T-cell (primary cell): ENCODE measurements around the gene CETN3. TPM values are rescaled to one million over a fixed set of nuclear protein-coding genes. Genes with fewer than 3 reads are reported as not detected.
"Not testable (repeated sequence)": the region's sequence is repeated elsewhere in the genome, so short reads cannot be mapped to it uniquely, and the experiment has no call there.

Source experiments
- ATAC-seq, 4 experiments: fragments of 200-7000 bp in 3 of 4; fragments of 150-1000 bp in 1 of 4; cut with Tn5 transposase; replicated peaks in 1 of 4; 1 replicate in 3 of 4; 2 replicates in 1 of 4; pipeline ENCODE4 v1.10.0; 2021; ENCODE audit warnings: moderate library complexity in 3 of 4, mild to moderate bottlenecking in 2 of 4, moderate number of reproducible peaks in 1 of 4
- CTCF ChIA-PET, 2 donors: fragments of 300-600 bp; sonication (Branson Sonifier 250); formaldehyde crosslinking; loops; one replicate each; lab custom pipeline; 2022; ENCODE audit warnings: antibody characterized with exemption in 2 of 2; lab: Charles Lee
- POLR2A ChIA-PET, 2 donors: fragments of 300-600 bp; sonication (Branson Sonifier 250); formaldehyde crosslinking; loops; one replicate each; lab custom pipeline; 2022; ENCODE audit warnings: antibody characterized with exemption in 2 of 2; lab: Charles Lee
- DNase-seq, 35 experiments: peaks; one replicate each; pipeline versions ENCODE4 v3.0.0 to v3.0.0-alpha.2; 2013 to 2023
- H3K27ac ChIP-seq: one replicate; pipeline ENCODE4 v1.5.1; 2013; ENCODE audit warnings: low read length
- H3K27me3 ChIP-seq, 2 experiments: replicated peaks in 1 of 2; 1 replicate in 1 of 2; 2 replicates in 1 of 2; pipeline versions ENCODE4 v1.6.1 to v1.7.0; 2013; ENCODE audit warnings: low read length in 1 of 2, mixed read lengths in 1 of 2; ENCODE audit not compliant: control insufficient read depth in 2 of 2, insufficient read depth in 2 of 2; ENCODE audit errors: extremely low read depth in 1 of 2
- H3K36me3 ChIP-seq, 2 donors: 1 replicate in 1 of 2; 2 replicates in 1 of 2; pipeline versions ENCODE4 v1.6.1 to v1.7.0; 2013; ENCODE audit warnings: low read length in 1 of 2; ENCODE audit not compliant: control insufficient read depth in 2 of 2, insufficient read depth in 1 of 2; ENCODE audit errors: extremely low read depth in 1 of 2
- H3K4me1 ChIP-seq, 2 experiments: 1 replicate in 1 of 2; 2 replicates in 1 of 2; pipeline versions ENCODE4 v1.6.1 to v1.7.0; 2013; ENCODE audit warnings: low read length in 2 of 2, mixed read lengths in 1 of 2; ENCODE audit not compliant: insufficient read depth in 2 of 2, control insufficient read depth in 1 of 2; ENCODE audit errors: extremely low read depth in 1 of 2
- H3K4me3 ChIP-seq, 2 donors: 1 replicate in 1 of 2; 2 replicates in 1 of 2; pipeline versions ENCODE4 v1.5.1 to v1.7.0; 2013; ENCODE audit warnings: mild to moderate bottlenecking in 2 of 2, low read length in 1 of 2, moderate library complexity in 1 of 2; ENCODE audit not compliant: control insufficient read depth in 1 of 2; ENCODE audit errors: extremely low read depth in 1 of 2
- H3K9me3 ChIP-seq: 2 replicates; pipeline ENCODE4 v1.7.0; 2013
- H3K27ac Mint-ChIP-seq, 2 donors: one replicate each; pipeline ENCODE4 v1.8.0; 2020 to 2021; ENCODE audit warnings: mild to moderate bottlenecking in 2 of 2, mixed read lengths in 2 of 2
- H3K27me3 Mint-ChIP-seq, 2 donors: one replicate each; pipeline ENCODE4 v1.8.0; 2021 to 2022; ENCODE audit warnings: mixed read lengths in 2 of 2
- H3K36me3 Mint-ChIP-seq: one replicate; pipeline ENCODE4 v1.8.0; 2021; ENCODE audit warnings: mixed read lengths
- H3K4me1 Mint-ChIP-seq, 3 donors: one replicate each; pipeline ENCODE4 v1.8.0; 2020 to 2022; ENCODE audit warnings: mixed read lengths in 3 of 3, mild to moderate bottlenecking in 1 of 3
- H3K4me3 Mint-ChIP-seq, 3 donors: one replicate each; pipeline ENCODE4 v1.8.0; 2020 to 2022; ENCODE audit warnings: mild to moderate bottlenecking in 3 of 3, mixed read lengths in 3 of 3, moderate library complexity in 3 of 3
- H3K9me3 Mint-ChIP-seq, 3 donors: one replicate each; pipeline ENCODE4 v1.8.0; 2020 to 2022; ENCODE audit warnings: mixed read lengths in 3 of 3
- WGBS: methylation state at CpG from one replicate; pipeline ENCODE4 v1.1.5; 2013; ENCODE audit warnings: missing lambda C conversion rate; ENCODE audit not compliant: insufficient coverage; 5-methylcytosine and 5-hydroxymethylcytosine counted together
- total RNA-seq, 35 experiments: library from RNA in 6 of 35; stranded (reverse) in 6 of 35; fragments of 120-200 nt in 1 of 35; gene quantifications; one replicate each; pipeline versions ENCODE4 v1.2.1 to v1.2.4 and lab custom pipeline; 2013 to 2026

CETN3 gene
- total RNA-seq, 5 donors from 2014 or later (not counting 1 experiment from before 2014, with no cell fraction given), result 6.9 to 17.6 (median 15.8) TPM

GRCh38 chr5:90353254-90353653 lies 56.3 kb downstream of the CETN3 start:
- Histone ChIP-seq H3K27me3 (no peaks in the 10 kb centered on the region), H3K4me3 (no peak overlapping the region), H3K36me3 (no peaks in the 10 kb centered on the region), H3K27ac (no peak overlapping the region), H3K4me1 (no peaks in the 10 kb centered on the region), H3K9me3 (no peaks in the 10 kb centered on the region)
- H3K9me3 Mint-ChIP-seq, result peaks cover 0 to 4% (median 0%) of the 10 kb centered on the region in 3 donors
- CTCF ChIA-PET, result no interaction called here
- H3K36me3 Mint-ChIP-seq, result no peaks in the 10 kb centered on the region
- H3K27ac Mint-ChIP-seq, result no peak overlapping the region
- no peak for ATAC-seq
- H3K4me1 Mint-ChIP-seq, result no peaks in the 10 kb centered on the region
- 90% methylated on average over 2 of the region's 3 CpGs for WGBS
- no peak for DNase-seq
- POLR2A ChIA-PET, result no interaction called here
- H3K27me3 Mint-ChIP-seq, result peaks cover 0 to 12% of the 10 kb centered on the region in 2 donors
- H3K4me3 Mint-ChIP-seq, result no peak overlapping the region

- H3K27ac ChIP-seq, result no peak overlapping the region
- Mint-ChIP-seq H3K27me3 (peaks cover 0 to 9% of the 10 kb centered on the region in 2 donors), H3K4me3 (no peak overlapping the region), H3K9me3 (peaks cover 0 to 4% (median 0%) of the 10 kb centered on the region in 3 donors), H3K27ac (no peak overlapping the region), H3K4me1 (no peaks in the 10 kb centered on the region), H3K36me3 (no peaks in the 10 kb centered on the region)
- 100% methylated on average over 2 of the region's 3 CpGs for WGBS
- H3K4me3 ChIP-seq, result no peak overlapping the region
- H3K9me3 ChIP-seq, result no peaks in the 10 kb centered on the region
- ChIA-PET CTCF (no interaction called here), POLR2A (no interaction called here)
- ATAC-seq (no peak), DNase-seq (no peak)
- H3K27me3 ChIP-seq, result no peaks in the 10 kb centered on the region
- no peaks in the 10 kb centered on the region for H3K4me1 ChIP-seq
- no peaks in the 10 kb centered on the region for H3K36me3 ChIP-seq
These were observed 58.5 kb downstream of the CETN3 start for GRCh38 chr5:90351101-90351500.

- no peaks in the 10 kb centered on the region for H3K27me3 ChIP-seq
- no peaks in the 10 kb centered on the region for H3K4me1 ChIP-seq
- no peak overlapping the region for H3K4me3 Mint-ChIP-seq
- no peaks in the 10 kb centered on the region for H3K36me3 ChIP-seq
- no peak for DNase-seq
- ATAC-seq, result no peak
- POLR2A ChIA-PET, result no interaction called here
- H3K4me1 Mint-ChIP-seq, result no peaks in the 10 kb centered on the region
- H3K27ac ChIP-seq, result no peak overlapping the region
- H3K36me3 Mint-ChIP-seq, result no peaks in the 10 kb centered on the region
- no peak overlapping the region for H3K27ac Mint-ChIP-seq
- H3K9me3 Mint-ChIP-seq, result no peaks in the 10 kb centered on the region
- CTCF ChIA-PET, result no interaction called here
- no peaks in the 10 kb centered on the region for H3K9me3 ChIP-seq
- peaks cover 0 to 20% of the 10 kb centered on the region in 2 donors for H3K27me3 Mint-ChIP-seq
- no peak overlapping the region for H3K4me3 ChIP-seq
These were observed 62.1 kb downstream of the CETN3 start for GRCh38 chr5:90347462-90347861.

DNA sequence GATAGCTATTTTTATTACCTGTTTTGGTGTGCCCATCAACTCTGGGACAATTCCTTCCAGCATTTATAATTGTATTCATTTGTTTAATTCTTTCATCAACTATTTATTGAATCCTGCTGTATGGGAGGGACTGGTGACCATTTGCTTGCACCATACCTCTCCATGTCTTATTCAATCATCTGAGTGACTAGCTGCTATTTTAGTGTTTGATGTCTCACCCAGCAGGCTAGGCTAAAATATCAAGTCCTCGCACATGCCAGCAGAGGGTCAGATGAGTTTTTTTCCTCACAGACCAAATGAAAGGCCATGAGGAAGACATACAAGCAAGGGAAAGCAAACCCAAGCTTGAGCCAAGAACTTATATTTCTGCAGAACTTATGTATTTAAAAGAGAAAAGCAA lies 63.9 kb downstream of the CETN3 start:
- no peaks in the 10 kb centered on the region for H3K9me3 ChIP-seq
- no peaks in the 10 kb centered on the region for H3K36me3 Mint-ChIP-seq
- H3K27me3 ChIP-seq, result no peaks in the 10 kb centered on the region
- H3K4me3 ChIP-seq, result no peak overlapping the region
- H3K4me1 ChIP-seq, result no peaks in the 10 kb centered on the region
- ATAC-seq (no peak), DNase-seq (no peak)
- ChIA-PET CTCF (interaction anchor here in 1 of 2 donors (0.6 kb wide), 1 partner anchor 20 kb away, joined by 5 read pairs; no protein-coding TSS in a partner anchor), POLR2A (no interaction called here)
- H3K27me3 Mint-ChIP-seq, result peaks cover 0 to 11% of the 10 kb centered on the region in 2 donors
- no CpG with 5 or more reads among the region's 1 CpG for WGBS
- no peaks in the 10 kb centered on the region for H3K36me3 ChIP-seq
- no peaks in the 10 kb centered on the region for H3K4me1 Mint-ChIP-seq
- H3K9me3 Mint-ChIP-seq, result no peaks in the 10 kb centered on the region
- H3K27ac ChIP-seq, result no peak overlapping the region
- no peak overlapping the region for H3K4me3 Mint-ChIP-seq
- H3K27ac Mint-ChIP-seq, result no peak overlapping the region

DNA sequence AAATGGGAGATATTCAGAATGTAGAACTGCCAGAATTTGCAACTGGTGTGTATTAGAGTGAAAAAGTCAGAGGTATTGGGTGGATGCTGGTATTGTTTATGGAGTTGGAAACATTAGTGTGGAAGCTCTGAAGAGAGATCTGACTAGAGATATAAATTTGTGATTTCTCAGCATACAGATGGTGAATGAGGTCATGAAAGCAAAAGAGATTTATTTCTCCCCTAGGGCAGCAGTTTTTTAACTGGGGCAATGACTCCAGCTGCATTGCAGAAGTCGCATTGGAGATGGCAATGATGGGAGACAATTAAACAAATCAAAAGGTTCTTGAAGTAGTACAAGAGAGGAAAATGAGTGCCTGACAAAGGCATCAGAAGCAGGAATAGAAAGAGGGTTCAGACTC lies 64.9 kb downstream of the CETN3 start:
- Mint-ChIP-seq H3K4me1 (no peaks in the 10 kb centered on the region), H3K27ac (no peak overlapping the region), H3K36me3 (no peaks in the 10 kb centered on the region), H3K9me3 (no peaks in the 10 kb centered on the region), H3K27me3 (peaks cover 0 to 11% of the 10 kb centered on the region in 2 donors), H3K4me3 (no peak overlapping the region)
- 78% methylated on average over 1 of the region's 1 CpG for WGBS
- H3K4me3 ChIP-seq, result no peak overlapping the region
- H3K27me3 ChIP-seq, result no peaks in the 10 kb centered on the region
- no peak for DNase-seq
- ATAC-seq, result no peak
- no peak overlapping the region for H3K27ac ChIP-seq
- H3K4me1 ChIP-seq, result no peaks in the 10 kb centered on the region
- no peaks in the 10 kb centered on the region for H3K9me3 ChIP-seq
- ChIA-PET CTCF (no interaction called here), POLR2A (no interaction called here)
- H3K36me3 ChIP-seq, result no peaks in the 10 kb centered on the region

- CTCF ChIA-PET, H3K36me3 Mint-ChIP-seq, ATAC-seq, DNase-seq, H3K4me1 Mint-ChIP-seq, H3K4me3 Mint-ChIP-seq, POLR2A ChIA-PET, H3K27ac Mint-ChIP-seq, H3K4me1 ChIP-seq, H3K4me3 ChIP-seq, H3K9me3 ChIP-seq, H3K36me3 ChIP-seq, H3K9me3 Mint-ChIP-seq, H3K27ac ChIP-seq, H3K27me3 ChIP-seq: not testable (repeated sequence)
- peaks cover 0 to 11% of the 10 kb centered on the region in 2 donors for H3K27me3 Mint-ChIP-seq
- 90% methylated on average over 2 of the region's 6 CpGs for WGBS
These were observed 65.8 kb downstream of the CETN3 start for GRCh38 chr5:90343731-90344130.

GRCh38 chr5:90342576-90342975 lies 67.0 kb downstream of the CETN3 start:
- Mint-ChIP-seq H3K27ac (no peak overlapping the region), H3K9me3 (no peaks in the 10 kb centered on the region), H3K36me3 (no peaks in the 10 kb centered on the region), H3K4me3 (no peak overlapping the region), H3K4me1 (no peaks in the 10 kb centered on the region), H3K27me3 (peaks cover 0 to 15% of the 10 kb centered on the region in 2 donors)
- ChIA-PET POLR2A (no interaction called here), CTCF (no interaction called here)
- WGBS, result no CpG with 5 or more reads among the region's 6 CpGs
- no peak overlapping the region for H3K27ac ChIP-seq
- ATAC-seq (no peak), DNase-seq (no peak)
- no peaks in the 10 kb centered on the region for H3K36me3 ChIP-seq
- no peaks in the 10 kb centered on the region for H3K27me3 ChIP-seq
- no peaks in the 10 kb centered on the region for H3K4me1 ChIP-seq
- H3K9me3 ChIP-seq, result no peaks in the 10 kb centered on the region
- no peak overlapping the region for H3K4me3 ChIP-seq
